Left renal cortex interstitium (tissue), 4 donors: ENCODE data around the gene ATG4D. TPM values are rescaled to one million over a fixed set of nuclear protein-coding genes. Genes with fewer than 3 reads are reported as not detected.
"Not testable (repeated sequence)": the region's sequence is repeated elsewhere in the genome, so short reads cannot be mapped to it uniquely, and the experiment has no call there.

Experiments used
- DNase-seq, 4 donors: peaks; one replicate each; pipeline ENCODE4 v3.0.0-alpha.2; 2013; ENCODE audit warnings: low read depth in 4 of 4, low spot score in 2 of 4, missing footprints in 1 of 4
- polyA plus RNA-seq, 4 donors: library from polyadenylated mRNA; unstranded; fragments of 120-200 nt; gene quantifications; one replicate each; pipeline ENCODE4 v1.2.1, GENCODE V29; 2013; ENCODE audit not compliant: insufficient read length in 4 of 4

Gene ATG4D
- polyA plus RNA-seq, 4 donors: 26.7 to 37.1 (median 33.0) TPM

GRCh38 chr19:10518444-10519361 lies 25.0 kb upstream of the ATG4D start:
- no peak for DNase-seq

- DNase-seq: no peak
These were observed 24.3 kb upstream of the ATG4D start for GRCh38 chr19:10519421-10519820.

GRCh38 chr19:10520652-10521318 lies 22.9 kb upstream of the ATG4D start:
- DNase-seq: no peak

GRCh38 chr19:10521461-10522171 lies 22.1 kb upstream of the ATG4D start:
- DNase-seq: no peak

GRCh38 chr19:10523135-10523636 lies 20.5 kb upstream of the ATG4D start:
- no peak for DNase-seq

GRCh38 chr19:10525636-10526035 lies 18.1 kb upstream of the ATG4D start:
- DNase-seq: no peak

- not testable (repeated sequence) for DNase-seq
These were observed 16.8 kb upstream of the ATG4D start for GRCh38 chr19:10526887-10527286.

GRCh38 chr19:10532457-10532856 lies 11.2 kb upstream of the ATG4D start:
- no peak for DNase-seq

GRCh38 chr19:10533646-10534386 lies 9.9 kb upstream of the ATG4D start:
- no peak for DNase-seq

GRCh38 chr19:10535613-10536012 lies 8.1 kb upstream of the ATG4D start:
- DNase-seq: no peak

GRCh38 chr19:10537668-10538067 lies 6.0 kb upstream of the ATG4D start:
- no peak for DNase-seq

GRCh38 chr19:10538204-10538983 lies 5.3 kb upstream of the ATG4D start:
- no peak for DNase-seq

GRCh38 chr19:10539016-10539415 lies 4.7 kb upstream of the ATG4D start:
- not testable (repeated sequence) for DNase-seq

- no peak for DNase-seq
These were observed 665 bp upstream of the ATG4D start for GRCh38 chr19:10543059-10543419.

- DNase-seq: no peak
These were observed 593 bp downstream of the ATG4D start for GRCh38 chr19:10544242-10544752.

GRCh38 chr19:10544753-10545251 lies 1.1 kb downstream of the ATG4D start:
- DNase-seq: no peak

GRCh38 chr19:10546817-10547216 lies 3.1 kb downstream of the ATG4D start:
- no peak for DNase-seq

- no peak for DNase-seq
These were observed 5.1 kb downstream of the ATG4D start for GRCh38 chr19:10548746-10549276.

- DNase-seq: no peak
These were observed 6.0 kb downstream of the ATG4D start for GRCh38 chr19:10549733-10550132.
